Skin epidermis (tissue), 12 donors: ENCODE measurements around the gene RAB40C.
"Not testable (repeated sequence)": the region's sequence is repeated elsewhere in the genome, so short reads cannot be mapped to it uniquely, and the experiment has no call there.

ENCODE experiments used
- H3K27ac ChIP-seq, 21 experiments: fragments of 200-600 bp; sonication (generic) in 11 of 21; one replicate each; pipeline ENCODE4 v1.5.0; 2020; ENCODE audit warnings: mild to moderate bottlenecking in 3 of 21, inconsistent platforms in 2 of 21, moderate library complexity in 2 of 21
- H3K4me3 ChIP-seq, 7 experiments: fragments of 200-600 bp; sonication (generic) in 2 of 7; one replicate each; pipeline ENCODE4 v1.5.0; 2020; ENCODE audit warnings: inconsistent platforms in 2 of 7, mild to moderate bottlenecking in 2 of 7, moderate library complexity in 1 of 7

The RAB40C gene

DNA sequence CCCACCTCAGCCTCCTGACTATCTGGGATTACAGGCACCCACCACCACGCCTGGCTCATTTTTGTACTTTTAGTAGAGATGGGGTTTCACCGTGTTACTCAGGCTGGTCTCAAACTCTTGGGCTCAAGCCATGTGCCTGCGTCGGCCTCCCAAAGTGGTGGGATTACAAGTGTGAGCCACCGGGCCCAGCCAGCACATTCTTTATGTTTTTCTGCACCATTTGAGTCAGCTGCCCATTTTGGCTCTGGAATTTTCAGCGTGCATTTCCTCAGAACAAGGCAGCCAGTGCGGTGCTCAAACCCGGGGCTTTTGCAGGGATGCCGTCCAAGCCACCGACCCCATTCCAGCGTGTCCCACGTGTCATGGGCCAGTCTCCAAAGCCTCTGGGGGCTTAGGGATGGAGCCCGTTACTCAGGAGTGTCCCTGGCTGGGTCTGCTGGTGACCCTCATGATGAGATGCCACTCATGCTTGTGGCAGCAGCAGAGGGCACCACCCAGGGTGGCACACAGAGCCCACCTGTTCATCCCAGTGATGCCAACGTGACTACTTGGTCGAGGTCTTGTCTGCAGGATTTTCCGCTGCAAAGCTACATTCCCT, 3.7 kb upstream of the RAB40C start:
- Histone ChIP-seq H3K4me3 (no peak overlapping the region), H3K27ac (no peak overlapping the region)

DNA sequence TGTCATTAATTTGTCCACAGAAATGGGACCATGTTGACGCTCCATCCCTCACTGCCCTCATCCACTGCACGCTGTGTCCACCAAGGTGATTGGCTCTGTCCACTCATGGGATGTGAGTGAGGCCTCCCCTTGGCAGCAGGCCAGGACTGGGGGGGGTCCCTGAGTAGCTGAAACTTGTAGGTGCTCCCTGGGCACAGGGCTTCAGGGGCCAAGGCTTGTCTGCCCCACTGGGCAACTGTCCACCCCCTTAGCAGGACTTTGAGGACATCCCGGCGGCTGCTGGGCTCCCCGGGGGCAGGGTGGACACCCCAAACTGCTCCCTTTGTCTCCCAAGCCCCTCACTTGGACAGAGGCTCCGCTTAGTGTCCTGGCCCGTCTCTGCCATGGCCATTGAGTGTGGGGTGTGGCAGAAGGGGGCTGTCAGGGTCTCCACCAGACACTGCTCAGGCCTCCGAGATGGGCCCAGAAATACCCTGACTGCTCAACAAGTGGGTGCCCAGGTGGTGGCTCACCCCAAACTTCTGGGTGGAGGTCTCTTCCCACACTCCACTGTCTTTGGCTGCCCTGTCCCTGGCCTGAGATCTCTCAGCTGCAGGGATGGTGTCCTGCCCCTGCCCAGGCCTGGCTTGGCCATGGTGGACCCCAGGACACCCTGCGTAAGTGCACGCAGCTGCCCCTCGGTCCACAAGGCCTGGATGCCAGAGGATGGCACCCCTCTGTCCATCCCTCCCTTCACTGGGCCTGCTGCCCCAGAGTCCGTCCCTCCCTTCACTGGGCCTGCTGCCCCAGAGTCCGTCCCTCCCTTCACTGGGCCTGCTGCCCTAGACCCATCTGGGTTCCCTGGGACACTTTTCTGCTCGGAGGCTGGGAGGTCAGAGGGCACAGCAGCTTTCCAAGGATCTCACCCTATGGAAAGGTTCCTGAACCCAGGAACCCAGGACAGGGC, 2.9 kb upstream of the RAB40C start:
- Histone ChIP-seq H3K27ac (peak overlapping the region in 1 of 21 experiments; percentile 94), H3K4me3 (no peak overlapping the region)

DNA sequence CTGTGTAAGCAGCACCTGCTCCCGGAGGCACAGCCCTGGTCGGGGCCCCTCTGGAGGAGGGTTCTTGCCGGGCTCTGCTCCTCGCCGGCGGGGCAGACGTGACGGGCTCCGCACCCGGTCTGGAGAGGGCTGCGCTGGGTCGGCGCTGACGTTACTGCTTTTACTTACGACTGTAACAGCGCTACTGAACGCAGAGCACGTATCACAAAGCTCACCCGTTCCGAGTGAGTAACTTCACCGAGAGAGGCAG, 1.3 kb upstream of the RAB40C start:
- Histone ChIP-seq H3K4me3 (peak overlapping the region; percentile 48 to 98 (median 88)), H3K27ac (peak overlapping the region; percentile 60 to 98 (median 96))

DNA sequence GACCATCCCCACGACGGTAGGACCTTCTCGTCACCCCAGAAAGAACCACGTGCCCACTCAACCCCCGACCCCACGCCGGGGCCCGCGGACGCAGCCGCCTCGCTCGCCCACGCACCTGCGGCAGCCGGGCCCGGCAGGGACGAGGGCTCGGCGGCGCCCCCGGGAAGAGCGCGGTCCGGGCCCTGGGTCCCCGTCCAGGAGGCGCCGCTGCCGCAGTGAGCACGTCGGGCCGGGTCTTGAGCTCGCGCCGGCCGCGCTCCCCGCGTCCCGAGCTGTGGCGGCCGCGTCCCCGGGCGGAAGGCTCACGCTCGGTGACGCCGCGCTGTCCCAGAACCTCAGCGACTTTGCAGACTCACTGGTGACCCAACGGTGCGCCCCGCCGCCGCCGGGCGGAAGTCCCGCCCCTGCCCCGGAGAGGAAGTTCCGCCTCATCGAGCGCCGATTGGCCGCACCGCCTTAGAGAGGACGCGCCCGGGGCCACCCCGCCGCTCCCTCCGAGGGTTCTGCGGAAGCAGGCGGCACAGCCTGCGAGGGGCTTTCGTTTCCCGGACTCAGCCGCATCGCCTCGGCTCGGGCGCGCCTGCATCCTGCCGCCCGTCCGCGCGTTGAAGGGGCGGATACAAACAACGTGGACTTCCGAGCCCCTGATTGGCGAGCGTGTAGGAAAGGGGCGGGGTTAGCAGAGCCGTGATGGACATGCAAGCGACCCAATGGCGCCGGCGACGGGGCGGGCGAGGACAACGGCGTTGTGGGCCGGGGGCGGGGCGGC, 793 bp upstream of the RAB40C start:
- peak overlapping the region; percentile 48 to 98 (median 88) for H3K4me3 ChIP-seq
- H3K27ac ChIP-seq, result peak overlapping the region; percentile 60 to 98 (median 96)

DNA sequence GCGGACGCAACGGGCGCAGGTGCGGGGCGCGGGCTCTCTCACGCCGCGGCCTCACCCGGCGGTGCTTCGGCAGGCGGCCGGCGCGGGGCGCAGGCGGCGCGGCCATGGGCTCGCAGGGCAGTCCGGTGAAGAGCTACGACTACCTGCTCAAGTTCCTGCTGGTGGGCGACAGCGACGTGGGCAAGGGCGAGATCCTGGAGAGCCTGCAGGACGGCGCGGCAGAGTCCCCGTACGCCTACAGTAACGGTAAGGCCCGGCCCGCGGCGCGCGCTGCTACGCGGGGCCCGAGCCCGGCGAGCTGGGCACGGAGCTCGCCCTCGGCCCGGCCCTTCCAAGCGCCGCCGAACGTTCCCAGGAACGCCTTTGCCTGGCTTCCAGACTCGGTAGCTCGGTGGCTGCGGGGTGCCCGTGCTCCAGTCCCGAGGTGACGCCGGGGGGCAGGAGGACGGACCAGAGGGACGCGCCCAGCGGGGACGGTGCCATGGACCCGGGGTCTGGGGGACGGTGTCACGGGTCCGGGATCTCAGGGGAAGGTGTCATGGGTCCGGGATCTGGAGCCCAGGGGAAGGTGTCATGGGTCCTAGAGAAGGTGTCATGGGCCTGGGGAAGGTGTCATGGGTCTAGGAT, 435 bp downstream of the RAB40C start:
- Histone ChIP-seq H3K4me3 (peak overlapping the region; percentile 52 to 95 (median 79)), H3K27ac (peak overlapping the region; percentile 20 to 94 (median 86))

DNA sequence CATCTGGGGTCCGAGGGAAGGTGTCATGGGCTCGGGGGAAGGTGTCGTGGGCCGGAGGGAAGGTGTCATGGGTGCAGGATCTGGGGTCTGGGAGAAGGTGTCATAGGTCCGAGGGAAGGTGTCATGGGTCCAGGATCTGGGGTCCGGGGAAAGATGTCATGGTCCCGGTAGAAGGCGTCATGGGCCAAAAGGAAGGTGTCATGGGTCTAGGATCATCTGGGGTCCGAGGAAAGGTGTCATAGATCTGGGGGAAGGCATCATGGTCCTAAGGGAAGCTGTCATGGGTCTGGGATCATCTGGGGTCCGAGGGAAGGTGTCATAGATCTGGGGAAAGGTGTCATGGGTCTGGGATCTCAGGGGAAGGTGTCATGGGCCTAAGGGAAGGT, 942 bp downstream of the RAB40C start:
- Histone ChIP-seq H3K27ac (peak overlapping the region in 20 of 21 experiments; percentile 20 to 94 (median 86)), H3K4me3 (peak overlapping the region; percentile 52 to 95 (median 79))

DNA sequence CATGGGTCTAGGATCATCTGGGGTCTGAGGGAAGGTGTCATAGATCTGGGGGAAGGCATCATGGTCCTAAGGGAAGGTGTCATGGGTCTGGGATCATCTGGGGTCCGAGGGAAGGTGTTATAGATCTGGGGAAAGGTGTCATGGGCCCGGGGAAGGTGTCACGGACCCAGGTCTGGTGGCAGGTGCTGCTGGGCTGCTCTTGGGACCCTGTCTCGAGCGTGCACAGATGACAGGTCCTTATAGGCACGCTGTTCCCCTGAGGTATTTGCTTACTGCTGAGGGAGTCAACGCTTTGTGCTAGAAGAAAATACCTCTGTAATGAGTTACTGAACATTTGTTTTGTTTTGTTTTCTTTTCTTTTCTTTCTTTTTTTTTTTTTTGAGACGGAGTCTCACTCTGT, 1.4 kb downstream of the RAB40C start:
- H3K27ac ChIP-seq, result peak overlapping the region in 13 of 21 experiments; percentile 72 to 94 (median 88)
- peak overlapping the region in 5 of 7 experiments; percentile 52 to 89 (median 65) for H3K4me3 ChIP-seq

DNA sequence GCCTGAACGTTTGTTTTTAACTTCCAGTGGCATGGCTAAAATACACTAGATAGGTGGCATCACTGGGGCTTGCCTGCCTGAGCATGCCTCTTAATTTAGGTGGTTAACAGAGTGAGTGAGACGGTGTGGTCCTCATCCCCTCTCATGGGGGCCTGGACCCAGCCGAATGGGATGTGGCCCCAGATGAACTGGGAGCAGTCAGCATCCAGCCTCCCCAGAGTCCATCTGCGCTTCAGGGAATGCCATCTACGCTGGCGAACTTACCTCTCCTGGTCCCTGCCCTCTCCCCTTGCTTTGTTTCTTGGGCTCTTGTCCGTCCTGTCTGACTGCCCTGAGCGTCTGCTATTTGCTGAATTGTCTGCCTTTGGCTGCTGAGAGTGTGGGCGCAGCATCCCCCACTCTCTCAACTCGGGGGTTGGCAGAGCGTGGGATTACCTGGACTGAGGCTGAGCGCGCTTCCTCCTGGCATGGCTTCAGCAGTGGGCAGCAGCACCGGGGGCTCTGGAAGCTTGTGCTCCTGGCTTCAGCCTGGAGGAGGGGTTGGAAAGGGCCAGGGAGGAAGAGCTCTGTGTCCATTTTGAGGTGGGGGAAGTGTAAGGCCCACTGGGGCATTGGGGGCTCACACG, 2.1 kb downstream of the RAB40C start:
- H3K27ac ChIP-seq, result peak overlapping the region in 20 of 21 experiments; percentile 4 to 94 (median 80)
- H3K4me3 ChIP-seq, result peak overlapping the region in 3 of 7 experiments; percentile 6 to 89 (median 20)

DNA sequence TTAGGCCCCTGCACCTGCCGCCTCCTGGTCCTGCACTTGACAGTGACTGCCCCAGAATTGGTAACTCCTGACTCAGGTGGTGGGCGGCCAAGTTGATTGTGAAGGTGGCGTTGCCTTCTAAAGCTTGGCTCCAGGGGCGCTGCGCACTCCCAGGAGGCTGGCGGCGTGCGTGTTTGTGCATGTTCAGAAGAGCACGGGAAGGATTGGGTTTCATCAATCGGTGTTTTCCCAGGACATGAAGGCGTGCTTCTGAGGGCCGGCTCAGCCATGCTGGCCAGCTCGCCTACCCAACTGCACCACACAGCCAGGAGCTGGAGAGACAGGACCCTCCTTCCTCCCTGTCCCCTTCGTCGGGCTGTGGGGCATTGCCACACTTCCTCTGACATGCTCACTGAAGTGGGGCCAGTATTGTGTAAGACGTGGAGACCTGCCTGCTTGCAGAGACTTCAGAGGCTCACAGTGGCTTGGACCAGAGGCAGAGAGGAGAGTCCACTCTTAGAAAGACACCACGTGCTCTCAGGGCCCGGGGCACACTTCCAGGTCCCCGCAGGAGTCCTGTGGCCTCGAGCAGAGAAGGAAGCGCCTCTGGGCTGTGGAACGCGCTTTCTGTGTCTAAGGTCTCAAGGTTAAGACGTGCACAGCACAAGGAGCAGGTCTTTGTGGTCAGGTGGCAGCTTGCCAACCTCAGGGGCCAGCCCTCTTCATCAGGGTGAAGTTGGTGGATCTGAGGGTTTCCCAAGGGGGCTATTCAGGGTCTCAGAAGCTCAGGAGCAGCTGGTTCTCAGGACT, 2.8 kb downstream of the RAB40C start:
- Histone ChIP-seq H3K27ac (peak overlapping the region in 20 of 21 experiments; percentile 39 to 94 (median 84)), H3K4me3 (peak overlapping the region in 3 of 7 experiments; percentile 6 to 89 (median 20))

DNA sequence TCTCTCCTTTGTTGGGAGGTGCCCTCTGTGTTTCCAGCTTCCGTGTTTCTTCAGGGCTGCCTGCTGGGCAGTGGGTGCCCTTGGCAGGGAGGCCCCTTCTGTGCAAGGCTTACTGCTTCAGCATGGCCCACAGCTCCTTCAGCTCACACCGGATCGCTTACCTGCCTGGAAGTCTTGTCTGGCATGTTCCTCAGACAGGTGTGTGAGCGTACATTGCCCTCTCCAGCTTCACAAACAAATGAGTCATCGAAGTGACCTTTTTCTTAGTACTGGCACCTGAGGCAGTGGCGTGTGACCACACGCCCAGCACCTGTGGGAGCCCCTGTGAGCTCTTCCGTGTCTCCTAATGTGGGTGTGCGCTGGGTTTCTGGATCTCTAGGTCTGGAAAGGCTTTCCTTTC, 3.5 kb downstream of the RAB40C start:
- H3K4me3 ChIP-seq, result peak overlapping the region in 1 of 7 experiments; percentile 17
- peak overlapping the region in 20 of 21 experiments; percentile 39 to 94 (median 84) for H3K27ac ChIP-seq

DNA sequence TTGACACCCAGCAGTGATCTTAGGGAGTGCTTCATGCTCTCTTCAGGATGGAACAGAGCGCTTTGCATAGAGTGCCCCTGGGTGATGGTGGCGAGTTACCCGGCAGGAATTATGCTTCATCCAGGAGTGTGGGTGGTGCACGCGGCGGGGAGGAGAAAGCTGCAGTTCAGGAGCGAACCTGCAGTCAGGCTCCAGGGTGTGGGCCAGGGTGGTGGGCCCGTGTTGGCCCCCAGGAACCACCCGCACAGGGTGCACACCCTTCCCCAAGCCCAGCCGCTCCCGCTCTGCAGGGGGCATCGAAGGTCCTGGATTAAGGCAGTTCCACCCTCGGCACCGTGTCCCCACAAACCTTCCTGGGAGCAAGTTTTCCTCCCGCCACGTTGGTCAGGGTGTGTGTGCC, 3.9 kb downstream of the RAB40C start:
- Histone ChIP-seq H3K4me3 (peak overlapping the region in 1 of 7 experiments; percentile 17), H3K27ac (peak overlapping the region in 16 of 21 experiments; percentile 6 to 94 (median 84))

DNA sequence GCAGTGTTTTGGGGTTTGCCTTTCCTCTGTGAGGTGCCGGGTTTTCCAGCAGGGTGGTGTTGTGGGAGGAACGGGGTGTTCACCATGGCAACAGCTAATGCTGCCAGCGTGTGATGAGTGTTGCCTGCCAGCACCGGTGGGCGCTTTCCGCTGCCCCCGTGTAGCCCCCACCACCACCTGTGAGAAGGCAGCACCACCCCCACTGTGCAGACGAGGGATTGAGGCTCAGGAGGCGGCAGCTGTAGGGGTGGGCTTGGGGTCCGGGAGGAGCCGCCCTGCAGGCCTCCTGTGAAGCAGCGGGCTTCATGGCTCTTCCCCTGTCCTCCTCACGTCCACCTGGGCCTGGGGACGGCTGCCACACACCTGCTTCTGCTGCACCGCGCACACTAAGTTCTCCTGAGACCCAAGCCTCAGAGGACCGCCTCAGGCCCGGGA, 5.2 kb downstream of the RAB40C start:
- H3K27ac ChIP-seq, result peak overlapping the region in 3 of 21 experiments; percentile 32 to 94 (median 79)
- H3K4me3 ChIP-seq, result no peak overlapping the region

DNA sequence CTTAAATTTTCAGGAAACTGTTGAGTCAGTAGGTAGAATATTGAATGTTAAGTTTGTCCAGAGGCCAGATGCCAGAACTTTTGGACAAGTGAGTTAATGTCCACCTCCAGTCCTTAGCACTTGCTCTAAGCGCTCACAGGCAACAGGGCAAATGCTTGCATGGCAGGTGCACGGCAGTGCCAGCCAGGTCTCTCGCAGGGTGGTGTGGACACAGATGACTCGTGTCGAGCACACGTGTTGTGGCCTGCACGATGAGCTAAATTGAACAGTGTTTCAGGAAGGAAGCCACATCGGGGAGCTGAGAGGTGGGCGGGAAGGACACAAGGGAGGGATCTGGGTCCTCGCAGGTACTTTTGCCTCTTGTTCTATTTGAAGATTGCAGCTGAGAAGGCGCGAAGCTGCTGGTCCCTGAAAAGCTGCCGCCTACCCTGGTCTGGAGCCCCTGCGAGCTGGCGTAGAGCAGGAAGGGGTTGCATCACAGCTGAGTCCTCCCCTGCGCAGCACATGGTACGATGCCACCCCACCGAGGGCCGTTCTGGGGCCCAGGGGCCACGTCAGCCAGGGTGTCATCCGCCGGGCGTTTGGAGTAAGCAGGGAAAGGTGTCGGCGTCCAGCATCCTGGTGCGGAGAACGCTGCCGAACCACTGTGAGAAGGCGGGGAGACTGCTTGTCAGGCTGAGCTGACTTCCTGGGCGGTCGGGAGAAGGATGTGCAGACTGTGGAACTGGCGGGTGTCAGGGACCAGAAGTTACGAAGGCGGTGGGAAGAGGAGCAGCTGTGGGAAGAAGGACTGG, 6.3 kb downstream of the RAB40C start:
- Histone ChIP-seq H3K27ac (no peak overlapping the region), H3K4me3 (no peak overlapping the region)

DNA sequence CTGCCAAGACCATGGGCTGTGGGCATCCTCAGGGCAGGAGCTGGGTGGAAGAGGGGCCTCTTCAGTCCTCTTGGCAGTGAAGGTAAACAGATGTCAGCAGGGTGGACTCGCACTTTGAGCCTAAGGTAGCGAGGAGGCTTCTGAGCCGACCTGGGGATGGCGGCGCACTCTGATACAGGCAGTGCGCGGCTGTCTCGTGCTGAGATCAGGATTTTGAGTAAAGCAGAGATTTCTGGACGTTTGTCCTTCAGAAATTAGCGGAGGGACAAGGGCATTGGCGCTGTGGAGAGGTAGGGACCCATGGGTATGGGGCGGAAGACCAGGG, 6.8 kb downstream of the RAB40C start:
- no peak overlapping the region for H3K27ac ChIP-seq
- no peak overlapping the region for H3K4me3 ChIP-seq

DNA sequence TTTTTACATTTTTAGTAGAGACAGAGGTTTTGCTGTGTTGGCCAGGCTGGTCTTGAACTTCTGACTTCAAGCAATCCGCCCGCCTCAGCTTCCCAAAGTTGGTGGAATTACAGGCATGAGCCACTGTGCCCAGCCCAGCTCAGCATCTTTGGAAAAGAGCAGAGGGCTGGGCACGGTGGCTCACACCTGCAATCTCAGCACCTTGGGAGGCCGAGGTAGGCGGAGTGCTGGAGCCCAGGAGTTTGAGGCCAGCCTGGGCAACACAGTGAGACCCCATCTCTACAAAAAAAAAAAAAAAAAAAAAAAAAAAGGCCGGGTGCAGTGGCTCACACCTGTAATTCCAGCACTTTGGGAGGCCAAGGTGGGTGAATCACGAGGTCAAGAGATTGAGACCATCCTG, 7.8 kb downstream of the RAB40C start:
- H3K27ac ChIP-seq, H3K4me3 ChIP-seq: not testable (repeated sequence)

DNA sequence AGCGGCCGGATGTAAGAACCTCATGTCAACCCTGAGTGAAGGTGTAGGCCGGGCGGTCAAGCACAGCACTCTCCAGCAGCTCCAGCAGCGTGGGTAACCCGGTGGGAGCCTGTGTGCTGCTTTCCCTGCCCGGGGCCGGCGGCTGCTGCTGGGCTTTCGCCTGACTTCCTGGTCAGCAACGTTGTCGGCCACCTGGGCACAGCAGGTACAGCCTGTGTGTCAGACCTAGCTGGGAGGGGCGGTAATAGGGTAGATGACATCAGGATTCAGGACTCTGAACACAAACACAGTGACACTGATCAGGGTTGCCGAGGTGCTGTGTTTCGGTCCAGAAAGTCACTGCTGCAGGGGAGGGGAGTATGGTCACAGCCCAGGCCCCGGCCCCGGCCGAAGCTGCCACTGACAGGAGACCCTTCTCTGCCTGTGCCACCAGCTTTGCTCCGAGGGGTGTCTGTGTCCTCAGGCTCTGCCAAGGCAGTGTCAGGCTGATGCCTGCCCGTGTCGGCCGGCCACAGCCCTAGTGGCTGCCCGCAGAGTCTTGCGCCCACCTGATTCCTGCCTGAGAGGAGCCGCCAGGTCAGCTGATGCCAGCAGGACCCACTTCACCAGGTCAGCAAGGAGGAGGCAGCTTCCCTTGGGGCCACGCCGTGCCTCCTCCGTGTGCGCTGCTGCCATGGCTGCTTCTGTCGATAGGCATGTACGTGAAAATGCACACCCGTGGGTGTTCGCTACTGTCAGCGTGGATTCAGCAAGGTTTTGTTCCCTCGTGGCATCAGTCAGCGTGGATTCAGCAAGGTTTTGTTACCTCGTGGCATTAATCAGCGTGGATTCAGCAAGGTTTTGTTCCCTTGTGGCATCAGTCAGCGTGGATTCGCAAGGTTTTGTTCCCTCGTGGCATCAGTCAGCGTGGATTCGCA, 9.2 kb downstream of the RAB40C start:
- H3K27ac ChIP-seq, result no peak overlapping the region
- no peak overlapping the region for H3K4me3 ChIP-seq

DNA sequence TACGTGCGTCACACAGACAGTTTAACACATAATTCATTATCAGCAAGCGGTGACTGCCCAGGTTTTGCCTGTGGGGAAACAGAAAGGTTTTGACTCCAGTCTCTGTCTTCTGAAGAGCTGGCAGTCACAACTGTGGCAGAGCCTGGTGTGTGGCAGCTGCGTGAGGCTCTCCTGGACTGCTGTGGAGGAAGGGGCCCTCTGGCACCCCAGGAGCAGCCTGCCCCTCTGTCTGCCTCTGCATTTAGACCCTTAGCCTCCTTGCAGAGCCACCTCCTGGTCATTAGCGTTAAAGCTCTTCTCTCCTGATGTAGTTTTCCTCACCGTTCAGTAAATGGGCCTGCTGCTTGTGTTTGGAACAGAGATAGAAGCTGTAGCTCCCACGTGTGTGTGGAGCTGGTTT, 10.9 kb downstream of the RAB40C start:
- no peak overlapping the region for H3K4me3 ChIP-seq
- no peak overlapping the region for H3K27ac ChIP-seq
